Measurements from ENCODE around the gene ST3GAL3.

Gene ST3GAL3, protein sequence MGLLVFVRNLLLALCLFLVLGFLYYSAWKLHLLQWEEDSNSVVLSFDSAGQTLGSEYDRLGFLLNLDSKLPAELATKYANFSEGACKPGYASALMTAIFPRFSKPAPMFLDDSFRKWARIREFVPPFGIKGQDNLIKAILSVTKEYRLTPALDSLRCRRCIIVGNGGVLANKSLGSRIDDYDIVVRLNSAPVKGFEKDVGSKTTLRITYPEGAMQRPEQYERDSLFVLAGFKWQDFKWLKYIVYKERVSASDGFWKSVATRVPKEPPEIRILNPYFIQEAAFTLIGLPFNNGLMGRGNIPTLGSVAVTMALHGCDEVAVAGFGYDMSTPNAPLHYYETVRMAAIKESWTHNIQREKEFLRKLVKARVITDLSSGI

GRCh38 chr1:43707190-43708001, at the start of gene ST3GAL3:
TSS of gene ST3GAL3 (plus strand) at chr1:43707536. CDS start at chr1:43736263, 28,727 bp downstream.
- peak; percentile 96 for DNase-seq

DNA sequence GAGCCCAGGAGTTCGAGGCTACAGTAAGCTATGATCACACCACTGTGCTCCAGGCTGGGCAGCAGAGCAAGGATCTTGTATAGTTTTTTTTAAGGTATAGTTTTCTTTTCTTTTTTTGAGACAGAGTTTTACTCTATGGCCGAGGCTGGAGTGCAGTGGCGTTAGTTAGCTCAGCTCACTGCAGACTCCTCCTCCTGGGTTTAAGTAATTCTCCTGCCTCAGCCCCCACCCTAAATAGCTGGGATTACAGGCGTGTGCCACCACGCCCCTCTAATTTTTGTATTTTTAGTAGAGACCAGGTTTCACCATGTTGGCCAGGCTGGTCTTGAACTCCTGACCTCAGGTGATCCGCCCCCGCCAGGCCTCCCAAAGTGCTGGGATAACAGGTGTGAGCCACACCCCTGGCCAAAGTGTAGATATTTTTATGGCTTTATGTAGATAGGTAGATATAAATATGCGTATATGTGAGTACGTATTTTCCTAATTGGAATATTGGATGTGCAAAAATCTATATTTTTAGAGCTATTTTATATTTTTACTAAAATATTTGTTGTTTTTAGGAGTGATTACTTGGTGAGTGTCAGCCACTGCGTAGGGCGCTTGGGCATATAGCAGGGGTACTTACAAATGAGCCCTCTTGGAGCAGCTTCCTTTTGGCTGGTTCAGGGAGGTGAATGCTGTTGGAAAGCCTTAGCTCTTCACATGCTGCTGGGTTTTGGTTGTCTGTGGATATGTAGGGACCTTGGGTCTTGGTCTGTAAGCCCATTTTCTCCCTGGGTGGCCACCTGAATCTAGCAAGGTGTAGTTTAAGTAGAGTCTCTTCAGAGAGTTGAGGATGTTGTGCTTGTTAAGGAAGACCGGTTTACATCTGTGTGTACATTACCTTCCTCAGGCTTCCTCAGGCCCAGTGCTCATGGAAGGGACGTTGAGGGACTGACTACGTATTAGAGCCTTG, 47.8 kb upstream of the ST3GAL3 start:
- no peak for DNase-seq

- DNase-seq, result no peak
These were observed 47.0 kb upstream of the ST3GAL3 start for GRCh38 chr1:43660355-43660754.

DNA sequence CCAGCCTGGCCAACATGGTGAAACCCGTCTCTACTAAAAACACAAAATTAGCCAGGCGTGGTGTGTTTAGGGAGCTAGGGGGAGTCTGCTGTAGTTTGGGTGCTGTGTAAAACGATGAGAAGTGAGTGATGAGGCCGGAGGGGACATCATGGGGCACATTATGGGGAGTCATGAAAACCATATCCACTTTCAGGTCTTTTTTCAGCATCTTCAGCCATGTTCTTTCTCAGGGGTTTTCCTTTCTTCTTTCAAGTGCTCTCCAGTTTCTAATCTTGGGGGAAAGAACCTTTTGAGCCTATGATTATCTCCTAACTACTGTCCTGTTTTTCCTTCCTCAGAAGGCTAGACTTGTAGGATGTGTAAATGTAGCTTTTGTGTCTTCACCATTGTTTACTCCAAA, 43.0 kb upstream of the ST3GAL3 start:
- DNase-seq, result no peak

- DNase-seq, result no peak
These were observed 40.7 kb upstream of the ST3GAL3 start for GRCh38 chr1:43666608-43667007.

DNA sequence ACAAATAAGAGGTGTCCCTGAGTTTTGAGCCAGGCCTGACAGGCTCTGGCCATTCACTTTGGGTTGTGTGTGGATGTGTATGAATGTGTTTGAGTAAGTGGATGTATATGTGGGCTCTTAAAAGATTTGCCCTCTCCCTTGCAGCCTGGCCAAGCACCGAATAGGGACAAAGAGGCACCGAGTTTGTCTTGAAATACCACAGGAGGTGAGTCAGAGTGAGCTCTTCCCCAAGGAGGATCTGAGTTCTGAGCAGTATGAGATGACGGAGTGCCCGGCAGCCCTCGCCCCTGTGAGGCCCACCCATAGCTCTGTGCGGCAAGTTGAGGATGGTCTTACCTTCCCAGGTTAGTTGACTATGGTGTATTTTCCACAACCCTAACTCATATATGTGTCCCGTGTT, 38.4 kb upstream of the ST3GAL3 start:
- DNase-seq, result no peak

- no peak for DNase-seq
These were observed 37.5 kb upstream of the ST3GAL3 start for GRCh38 chr1:43669878-43670277.

- no peak for DNase-seq
These were observed 36.1 kb upstream of the ST3GAL3 start for GRCh38 chr1:43671193-43671592.

DNA sequence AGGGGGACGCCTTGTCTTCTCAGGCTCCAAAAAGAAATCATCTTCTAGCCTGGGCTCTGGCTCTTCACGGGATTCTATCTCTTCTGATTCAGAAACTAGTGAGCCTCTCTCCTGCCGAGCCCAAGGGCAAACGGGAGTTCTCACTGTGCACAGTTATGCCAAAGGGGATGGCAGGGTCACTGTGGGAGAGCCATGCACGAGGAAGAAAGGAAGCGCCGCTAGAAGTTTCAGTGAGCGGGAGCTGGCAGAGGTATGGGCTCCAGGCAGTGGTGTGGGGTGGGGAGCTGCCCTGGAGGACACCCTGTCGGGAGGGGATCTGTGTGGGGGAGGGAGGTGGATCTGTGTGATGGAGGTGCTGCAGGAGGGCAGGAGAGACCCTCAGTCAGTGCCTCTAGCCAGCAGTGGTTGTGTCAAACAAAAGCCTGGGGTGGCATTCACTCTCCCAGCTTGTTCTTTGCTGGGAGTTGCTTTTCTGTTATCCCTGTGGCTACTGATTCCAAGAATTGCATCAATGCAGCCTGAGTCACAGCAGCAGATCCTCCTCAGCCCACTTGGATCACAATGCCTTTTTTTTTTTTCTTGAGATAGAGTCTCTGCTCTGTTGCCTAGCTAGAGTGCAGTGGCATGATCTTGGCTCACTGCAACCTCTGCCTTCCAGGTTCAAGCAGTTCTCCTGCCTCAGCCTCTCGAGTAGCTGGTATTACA, 35.6 kb upstream of the ST3GAL3 start:
- no peak for DNase-seq

DNA sequence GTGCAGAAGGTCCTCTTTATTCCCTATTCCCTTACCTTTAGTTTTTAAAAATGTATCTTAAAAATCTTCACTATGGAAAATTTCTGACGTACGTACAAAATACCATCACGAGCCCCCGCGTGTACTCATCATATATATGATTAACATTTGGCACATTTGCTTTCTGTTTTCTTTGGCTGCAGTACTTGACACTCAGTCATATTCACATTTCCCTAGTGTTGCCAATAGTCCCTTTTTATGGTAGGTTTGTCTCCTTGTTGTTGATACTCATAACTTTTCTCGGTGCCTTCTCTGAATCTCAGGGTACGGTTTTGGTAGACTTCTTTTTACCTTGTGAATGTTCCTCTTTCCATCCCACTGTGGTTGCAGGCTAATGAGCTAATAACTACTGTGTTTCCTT, 34.1 kb upstream of the ST3GAL3 start:
- DNase-seq, result no peak

- DNase-seq, result no peak
These were observed 28.4 kb upstream of the ST3GAL3 start for GRCh38 chr1:43678940-43679339.

- no peak for DNase-seq
These were observed 23.8 kb upstream of the ST3GAL3 start for GRCh38 chr1:43683560-43683959.

DNA sequence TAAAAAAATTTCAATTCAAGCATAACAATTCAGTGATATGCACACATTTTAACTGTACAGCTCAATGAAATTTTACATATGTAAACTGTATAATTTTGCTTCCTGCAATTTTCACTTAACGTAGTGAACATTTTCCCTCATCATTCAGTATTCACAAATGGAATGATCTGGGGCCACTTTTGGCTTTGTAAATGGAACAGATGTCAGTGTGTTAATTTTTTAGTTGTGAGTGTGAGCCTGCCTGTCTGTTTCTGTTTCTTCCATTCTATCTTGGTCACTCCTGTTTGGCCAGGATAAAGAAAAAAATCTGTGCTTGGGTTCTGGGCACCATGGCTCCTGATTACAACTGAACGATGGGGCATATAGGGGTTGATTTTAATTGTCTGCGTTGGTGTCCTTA, 20.5 kb upstream of the ST3GAL3 start:
- no peak for DNase-seq

DNA sequence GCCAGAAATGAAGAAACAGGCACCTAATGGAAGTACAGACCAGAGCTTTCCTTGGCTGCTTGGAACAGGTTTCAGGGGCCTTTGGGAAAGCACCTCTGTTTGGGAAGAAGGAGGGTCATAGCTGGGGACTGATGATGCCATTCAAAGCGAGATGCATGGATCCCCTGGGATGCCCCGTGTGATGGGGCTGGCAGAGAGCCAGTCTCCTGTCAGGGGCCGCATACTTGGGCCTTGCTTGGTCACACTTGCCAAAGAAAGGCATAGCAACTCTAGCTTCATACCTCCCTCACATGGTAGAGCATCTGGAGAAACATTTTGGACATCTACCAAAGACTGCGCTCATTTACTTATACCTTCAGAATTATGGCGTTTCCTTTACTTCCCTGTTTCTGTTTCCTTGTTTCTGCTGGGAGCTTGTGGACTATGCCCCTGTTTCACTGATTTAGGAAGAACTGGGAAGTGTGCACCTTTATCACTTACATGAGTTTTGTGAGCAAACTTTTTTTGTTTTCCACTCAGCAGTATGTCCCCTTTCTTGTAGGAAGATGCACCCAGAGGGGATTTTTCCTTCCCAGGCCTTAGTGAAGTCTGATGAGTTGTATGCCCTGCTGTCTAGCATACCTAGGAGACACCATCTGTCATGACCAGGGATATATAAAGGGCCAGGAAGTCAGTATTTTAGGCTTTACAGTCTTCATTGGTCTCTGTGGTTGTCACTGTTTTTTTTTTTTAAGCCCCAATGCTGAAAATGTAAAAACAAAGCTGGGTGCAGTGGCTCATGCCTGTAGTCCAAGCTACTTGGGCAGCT, 19.8 kb upstream of the ST3GAL3 start:
- DNase-seq, result no peak

DNA sequence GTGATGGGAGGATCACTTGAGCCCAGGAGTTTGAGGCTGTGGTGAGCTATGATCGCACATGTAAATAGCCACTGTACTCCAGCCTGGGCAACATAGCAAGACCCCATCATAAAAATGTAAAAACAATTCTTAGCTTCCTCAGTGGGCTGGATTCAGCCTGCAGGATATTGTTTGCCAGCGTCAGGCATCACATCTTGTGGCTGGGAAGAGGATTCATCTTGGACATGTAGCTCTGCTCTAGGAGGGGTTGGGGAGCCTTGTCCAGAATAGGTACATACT, 19.3 kb upstream of the ST3GAL3 start:
- DNase-seq, result no peak

GRCh38 chr1:43688594-43689000, 18.7 kb upstream of the ST3GAL3 start:
- no peak for DNase-seq

GRCh38 chr1:43689289-43689688, 18.0 kb upstream of the ST3GAL3 start:
- DNase-seq, result no peak

GRCh38 chr1:43691871-43692815, 15.2 kb upstream of the ST3GAL3 start:
- DNase-seq, result no peak

DNA sequence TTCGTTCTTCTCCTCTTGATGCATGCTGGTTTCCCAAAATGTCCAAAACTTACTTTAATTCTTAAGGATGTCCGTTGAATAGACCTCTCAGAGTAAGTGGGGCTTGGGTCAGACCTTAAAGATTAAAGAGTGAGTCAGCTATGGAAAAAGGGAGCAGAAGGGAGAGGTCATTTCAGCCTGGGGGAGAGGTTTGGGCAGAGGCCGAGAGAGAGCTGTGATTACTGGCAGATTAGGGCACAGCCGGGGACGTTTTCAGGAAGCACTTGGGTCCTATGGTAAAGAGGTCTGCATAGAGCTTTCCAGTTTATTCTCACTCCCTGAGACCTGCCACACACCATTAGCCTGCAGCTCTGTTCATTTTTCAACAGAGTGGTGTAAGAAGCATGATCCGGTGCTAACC, 14.0 kb upstream of the ST3GAL3 start:
- DNase-seq, result no peak

DNA sequence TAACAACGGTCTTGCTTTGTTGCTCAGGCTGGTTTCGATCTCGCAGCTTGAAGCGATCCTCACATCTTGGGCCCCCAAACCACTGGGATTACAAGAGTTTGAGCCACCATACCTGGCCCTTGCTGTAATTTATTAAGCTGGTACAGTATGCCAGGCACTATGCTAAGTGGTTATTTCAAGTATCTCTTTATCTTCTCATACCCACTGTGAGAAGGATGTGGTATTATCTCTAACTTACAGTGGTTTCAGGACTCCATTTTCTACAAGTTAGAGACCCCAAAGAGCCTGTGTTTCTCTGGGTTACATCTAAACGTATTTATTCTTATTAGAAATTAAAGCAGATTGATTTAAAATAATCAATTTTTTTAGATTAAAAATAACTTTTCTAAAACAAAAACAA, 8.1 kb upstream of the ST3GAL3 start:
- no peak for DNase-seq

- no peak for DNase-seq
These were observed 3.5 kb upstream of the ST3GAL3 start for GRCh38 chr1:43703836-43704235.
